Measurements from ENCODE around the gene PTPRN. TPM values are rescaled to one million over a fixed set of nuclear protein-coding genes. Genes with fewer than 3 reads are reported as not detected.

Gene PTPRN
- polyA plus RNA-seq, 1 donor from 2014 or later, result 66.4 TPM

- Histone ChIP-seq H3K27me3 (ENCODE audit: insufficient read depth, low read depth, low read length) (peaks cover 15% of the 10 kb centered on the region), H3K36me3 (ENCODE audit: insufficient read depth, low read length) (no peaks in the 10 kb centered on the region)
These were observed 15.9 kb upstream of the PTPRN start for GRCh38 chr2:219325136-219325535.

GRCh38 chr2:219323434-219323833 is 14.2 kb upstream of the PTPRN start:
- H3K4me3 ChIP-seq (ENCODE audit: low read length), result no peak overlapping the region
- no peaks in the 10 kb centered on the region for H4K20me1 ChIP-seq (ENCODE audit: insufficient read depth)
- H3K79me2 ChIP-seq (replicated peaks; ENCODE audit: insufficient read depth, low read length), result no peaks in the 10 kb centered on the region
- no peak overlapping the region for H3K27ac ChIP-seq (ENCODE audit: low read length)
- no peak overlapping the region for H2AFZ ChIP-seq (ENCODE audit: low read depth, low read length)
- H3K27me3 ChIP-seq (ENCODE audit: insufficient read depth, low read depth, low read length), result peaks cover 4% of the 10 kb centered on the region
- no peaks in the 10 kb centered on the region for H3K9me3 ChIP-seq (ENCODE audit: low read length)
- no peaks in the 10 kb centered on the region for H3K9me2 ChIP-seq (ENCODE audit: insufficient read depth, low read length)
- no peaks in the 10 kb centered on the region for H3K36me3 ChIP-seq (ENCODE audit: insufficient read depth, low read length)
- H3K9ac ChIP-seq (ENCODE audit: low read length), result no peak overlapping the region
- no peak overlapping the region for H3K4me2 ChIP-seq (ENCODE audit: low read length)
- TF ChIP-seq EP300 (conservative IDR thresholded peaks at IDR 0.05; ENCODE audit: poor library complexity, severe bottlenecking), result no peak
- no peak for TF ChIP-seq REST (IDR thresholded peaks at IDR 0.05; ENCODE audit: borderline replicate concordance)
- no peak for TF ChIP-seq RAD21 (conservative IDR thresholded peaks at IDR 0.05)
- no peak for TF ChIP-seq CTCF (IDR thresholded peaks at IDR 0.05; ENCODE audit: poor library complexity, severe bottlenecking)
- no peak for TF ChIP-seq EZH2 (IDR thresholded peaks at IDR 0.05; ENCODE audit: borderline replicate concordance, insufficient read depth, low read length, poor library complexity, severe bottlenecking)
- TF ChIP-seq SMC3 (conservative IDR thresholded peaks at IDR 0.05; ENCODE audit: poor library complexity), result no peak
- TF ChIP-seq POLR2AphosphoS5 (IDR thresholded peaks at IDR 0.05), result no peak
- TF ChIP-seq MXI1 (conservative IDR thresholded peaks at IDR 0.05; ENCODE audit: poor library complexity, severe bottlenecking), result no peak
- TF ChIP-seq TAF1 (IDR thresholded peaks at IDR 0.05; ENCODE audit: low read depth), result no peak
- H3F3A ChIP-seq (ENCODE audit: insufficient read depth, low read length, poor library complexity, severe bottlenecking), result no peaks in the 10 kb centered on the region

More at GRCh38 chr2:219325136-219325535, 15.9 kb upstream of the PTPRN start:
- no peaks in the 10 kb centered on the region for H3K9me2 ChIP-seq (ENCODE audit: insufficient read depth, low read length)
- no peaks in the 10 kb centered on the region for H3F3A ChIP-seq (ENCODE audit: insufficient read depth, low read length, poor library complexity, severe bottlenecking)
- H3K27ac ChIP-seq (ENCODE audit: low read length), result no peak overlapping the region
- no peak overlapping the region for H3K4me3 ChIP-seq (ENCODE audit: low read length)
- no peaks in the 10 kb centered on the region for H4K20me1 ChIP-seq (ENCODE audit: insufficient read depth)
- H3K9me3 ChIP-seq (ENCODE audit: low read length), result no peaks in the 10 kb centered on the region
- H3K79me2 ChIP-seq (replicated peaks; ENCODE audit: insufficient read depth, low read length), result no peaks in the 10 kb centered on the region
- no peak overlapping the region for H3K9ac ChIP-seq (ENCODE audit: low read length)
- H3K4me2 ChIP-seq (ENCODE audit: low read length), result no peak overlapping the region
- TF ChIP-seq TAF1 (IDR thresholded peaks at IDR 0.05; ENCODE audit: low read depth), result no peak
- no peak for TF ChIP-seq EZH2 (IDR thresholded peaks at IDR 0.05; ENCODE audit: borderline replicate concordance, insufficient read depth, low read length, poor library complexity, severe bottlenecking)
- no peak for TF ChIP-seq CTCF (IDR thresholded peaks at IDR 0.05; ENCODE audit: poor library complexity, severe bottlenecking)
- H2AFZ ChIP-seq (ENCODE audit: low read depth, low read length), result no peak overlapping the region
